Measurements from ENCODE around the gene MYO5C. TPM values are rescaled to one million over a fixed set of nuclear protein-coding genes. Genes with fewer than 3 reads are reported as not detected.
A peak's percentile ranks its signal among the peaks of the same experiment; 100 is the strongest.

MYO5C gene
- total RNA-seq, 6 experiments from 2014 or later: 0.02 to 0.10 TPM; not detected in 4

DNA sequence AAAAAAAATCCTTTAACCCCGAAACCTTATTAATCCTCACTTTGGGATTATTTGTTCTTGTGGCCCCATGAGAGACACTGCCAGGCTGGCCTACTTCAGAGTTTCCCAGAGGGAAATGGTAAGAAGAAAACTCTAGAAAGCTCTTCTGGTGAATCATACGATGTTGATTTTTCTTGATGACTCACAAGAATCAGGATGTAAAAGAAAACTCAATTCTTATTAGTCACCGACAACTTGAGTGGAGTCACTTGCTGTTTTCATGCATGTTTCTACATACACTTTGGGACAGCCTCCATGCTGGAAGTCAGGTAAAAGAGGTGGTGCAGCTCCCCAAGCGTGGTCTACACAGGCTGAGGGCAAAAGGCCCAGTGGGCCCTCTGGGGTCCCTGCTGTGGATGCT is 42.8 kb downstream of the MYO5C start:
- H3K36me3 Mint-ChIP-seq (ENCODE audit: low read depth): no peaks in the 10 kb centered on the region
- no peak for TF ChIP-seq CTCF (IDR thresholded peaks at IDR 0.05)
- DNase-seq: peak; percentile 92
- H3K9me3 Mint-ChIP-seq: no peaks in the 10 kb centered on the region
- H3K4me1 Mint-ChIP-seq (ENCODE audit: low read depth): peaks cover 67% of the 10 kb centered on the region
- H3K27ac Mint-ChIP-seq: peak overlapping the region; percentile 76
- peaks cover 2% of the 10 kb centered on the region; the same call in 1 of the 2 replicates for H3K27me3 Mint-ChIP-seq (ENCODE audit: insufficient read depth)
- H3K4me3 Mint-ChIP-seq: no peak overlapping the region

GRCh38 chr15:52251144-52251860 is 44.3 kb downstream of the MYO5C start:
- no peak overlapping the region for H3K27ac Mint-ChIP-seq

DNA sequence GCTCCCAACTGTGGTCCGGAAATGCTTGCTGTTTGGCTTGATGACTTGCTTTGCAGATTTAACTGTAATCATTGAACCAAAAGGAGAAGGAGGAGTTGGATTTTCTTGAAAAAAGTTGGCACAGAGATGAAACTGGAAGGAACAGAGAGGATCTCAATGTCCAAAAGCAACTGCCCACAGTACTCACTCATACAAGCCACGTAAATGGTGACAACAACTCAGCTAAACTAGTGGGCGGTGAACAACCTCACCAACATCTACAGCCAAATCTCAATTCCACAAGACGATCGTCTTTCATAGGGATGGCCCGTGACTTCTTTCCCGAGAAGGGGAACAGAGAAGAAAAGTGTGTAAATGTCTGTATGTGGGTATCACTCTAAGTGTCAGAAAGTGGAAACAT is 48.1 kb downstream of the MYO5C start:
- H3K36me3 Mint-ChIP-seq (ENCODE audit: low read depth): no peaks in the 10 kb centered on the region
- DNase-seq: no peak
- no peaks in the 10 kb centered on the region for H3K9me3 Mint-ChIP-seq
- peaks cover 17% of the 10 kb centered on the region for H3K27me3 Mint-ChIP-seq (ENCODE audit: insufficient read depth)
- peak overlapping the region; percentile 22; the same call in 1 of the 2 replicates for H3K27ac Mint-ChIP-seq
- no peak overlapping the region for H3K4me3 Mint-ChIP-seq
- no peak for TF ChIP-seq CTCF (IDR thresholded peaks at IDR 0.05)
- peaks cover 30% of the 10 kb centered on the region for H3K4me1 Mint-ChIP-seq (ENCODE audit: low read depth)

More at GRCh38 chr15:52251144-52251860, 44.3 kb downstream of the MYO5C start:
- Mint-ChIP-seq H3K9me3 (no peaks in the 10 kb centered on the region), H3K36me3 (ENCODE audit: low read depth) (no peaks in the 10 kb centered on the region), H3K27me3 (ENCODE audit: insufficient read depth) (peaks cover 2% of the 10 kb centered on the region; the same call in 1 of the 2 replicates), H3K4me3 (no peak overlapping the region), H3K4me1 (ENCODE audit: low read depth) (peaks cover 68% of the 10 kb centered on the region)
- TF ChIP-seq CTCF (IDR thresholded peaks at IDR 0.05): no peak
- DNase-seq: no peak

DNA sequence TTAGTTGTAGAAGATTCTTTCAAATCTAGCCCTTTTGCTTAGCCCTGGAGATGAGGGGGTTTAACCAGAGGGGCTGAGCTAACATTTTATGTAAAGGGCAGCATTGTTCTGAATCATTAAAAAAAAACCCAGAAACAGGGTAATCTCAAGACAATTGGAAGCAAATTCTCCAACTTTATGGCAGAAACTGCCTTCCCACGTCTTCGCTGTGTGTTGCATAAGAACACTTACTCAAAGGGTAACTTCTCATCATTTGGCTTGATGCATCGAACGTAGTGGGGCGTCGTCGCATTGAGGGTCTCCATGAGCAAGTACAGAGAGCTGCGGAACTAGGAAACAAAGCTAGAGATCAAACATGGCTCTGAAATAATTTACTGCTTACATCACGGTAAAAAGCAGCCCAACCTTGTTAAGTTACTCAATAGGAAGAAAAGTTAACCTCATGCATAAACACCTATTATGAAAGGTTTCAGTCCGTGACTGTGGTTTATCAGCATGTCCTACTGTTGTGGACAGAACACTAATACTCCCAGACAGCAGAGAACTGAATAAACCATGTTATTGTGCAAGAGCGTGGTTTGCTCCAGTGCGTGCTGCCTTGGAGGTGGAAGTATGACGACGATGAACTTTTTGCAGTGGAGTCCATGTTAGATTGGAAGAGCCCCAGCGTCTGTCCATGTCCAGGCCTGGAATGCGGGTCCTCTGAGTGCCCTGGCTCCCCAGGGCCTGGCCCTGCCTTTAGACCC is 48.7 kb downstream of the MYO5C start:
- peak overlapping the region; percentile 22; the same call in 1 of the 2 replicates for H3K27ac Mint-ChIP-seq
- peaks cover 24% of the 10 kb centered on the region for H3K4me1 Mint-ChIP-seq (ENCODE audit: low read depth)
- TF ChIP-seq CTCF (IDR thresholded peaks at IDR 0.05): no peak
- no peak overlapping the region for H3K4me3 Mint-ChIP-seq
- H3K9me3 Mint-ChIP-seq: no peaks in the 10 kb centered on the region
- H3K36me3 Mint-ChIP-seq (ENCODE audit: low read depth): no peaks in the 10 kb centered on the region
- peaks cover 20% of the 10 kb centered on the region for H3K27me3 Mint-ChIP-seq (ENCODE audit: insufficient read depth)
- peak; percentile 85 for DNase-seq

DNA sequence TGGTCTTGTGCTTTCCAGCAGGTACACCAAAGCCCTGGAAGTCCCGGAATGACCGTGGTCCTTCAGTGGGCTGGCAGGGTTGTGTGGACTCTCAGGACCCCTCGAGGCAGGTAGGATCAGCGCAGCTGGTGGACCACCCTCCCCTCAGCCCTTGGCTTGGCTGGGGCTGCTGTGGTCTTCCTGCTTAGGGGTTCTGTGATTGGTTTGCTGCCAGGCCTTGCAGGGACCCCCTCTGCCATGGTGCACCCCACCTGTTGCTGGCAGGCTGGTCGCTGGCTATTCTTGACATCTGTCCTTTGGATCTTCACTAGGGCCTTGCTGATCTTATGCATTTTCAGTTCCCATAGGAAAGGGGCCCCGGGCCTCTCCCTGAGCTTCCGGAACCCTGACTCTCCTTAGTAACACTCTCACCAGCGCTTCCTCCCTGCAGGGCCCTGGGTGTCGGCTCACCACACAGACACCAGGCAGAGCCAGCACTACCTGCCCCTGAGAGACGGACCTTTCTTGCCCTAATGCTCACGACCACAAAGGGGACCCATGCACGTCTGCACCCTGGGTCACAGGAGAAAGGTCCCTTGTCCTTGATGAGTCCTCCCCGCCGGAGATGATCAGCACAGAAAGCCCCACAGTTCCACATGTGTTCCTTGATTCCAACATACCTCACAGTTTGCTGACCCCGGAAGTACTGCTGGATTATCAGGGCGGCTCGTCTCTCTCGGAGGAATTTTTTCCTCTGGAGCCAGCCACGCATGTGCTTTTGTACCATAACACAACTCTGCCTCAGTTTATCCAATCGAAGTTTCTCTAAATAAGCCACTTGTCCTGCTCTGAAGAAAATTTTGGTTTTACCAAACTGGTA is 51.7 kb downstream of the MYO5C start:
- H3K4me1 Mint-ChIP-seq (ENCODE audit: low read depth): peaks cover 13% of the 10 kb centered on the region
- H3K9me3 Mint-ChIP-seq: no peaks in the 10 kb centered on the region
- TF ChIP-seq CTCF (IDR thresholded peaks at IDR 0.05): no peak
- DNase-seq: no peak
- H3K36me3 Mint-ChIP-seq (ENCODE audit: low read depth): no peaks in the 10 kb centered on the region
- H3K27ac Mint-ChIP-seq: no peak overlapping the region
- H3K4me3 Mint-ChIP-seq: no peak overlapping the region
- H3K27me3 Mint-ChIP-seq (ENCODE audit: insufficient read depth): peaks cover 19% of the 10 kb centered on the region
